AG04449 (cell line): Measurements from ENCODE around the gene CDH13.

ENCODE experiments used
- CTCF ChIA-PET: fragments of 350-600 bp; formaldehyde crosslinking; extraction: SDS; loops from one replicate; lab custom pipeline; 2021; ENCODE audit warnings: antibody characterized with exemption; lab: Yijun Ruan, JAX
- POLR2A ChIA-PET: fragments of 400-600, 350-600 bp; formaldehyde crosslinking; extraction: SDS; loops from one replicate; lab custom pipeline; 2020; ENCODE audit warnings: antibody characterized with exemption, inconsistent platforms; lab: Yijun Ruan, JAX
- DNase-seq: peaks from one replicate; pipeline ENCODE4 v3.0.0-alpha.2; 2010; ENCODE audit warnings: low read depth, low spot score
- H3K4me3 ChIP-seq: 2 replicates; pipeline ENCODE4 v1.5.1; 2011; ENCODE audit warnings: low read depth, mild to moderate bottlenecking, control low read depth, low read length
- CTCF ChIP-seq: IDR thresholded peaks from one replicate; pipeline ENCODE4 v1.5.1; 2011; ENCODE audit warnings: mild to moderate bottlenecking, moderate library complexity, low read length, control low read depth, inconsistent platforms; ENCODE audit not compliant: insufficient read depth; ENCODE audit errors: missing control alignments

The CDH13 gene

GRCh38 chr16:83717308-83717707, 1090.5 kb downstream of the CDH13 start:
- no peak overlapping the region for H3K4me3 ChIP-seq
- ChIA-PET CTCF (no interaction called here), POLR2A (no interaction called here)
- DNase-seq = no peak
- no peak for TF ChIP-seq CTCF

- ChIA-PET CTCF (no interaction called here), POLR2A (no interaction called here)
- DNase-seq = no peak
- TF ChIP-seq CTCF = no peak
- H3K4me3 ChIP-seq = no peak overlapping the region
Measured at GRCh38 chr16:83717814-83718213, 1091.0 kb downstream of the CDH13 start.

- DNase-seq = no peak
- CTCF ChIA-PET = no interaction called here
- no peak for TF ChIP-seq CTCF
- no peak overlapping the region for H3K4me3 ChIP-seq
- POLR2A ChIA-PET = no interaction called here
Measured at GRCh38 chr16:83720213-83720612, 1093.4 kb downstream of the CDH13 start.

- TF ChIP-seq CTCF = no peak
- ChIA-PET CTCF (interaction anchor here (1.7 kb wide), 1 partner anchor 8 kb away, joined by 4 read pairs; no protein-coding TSS in a partner anchor), POLR2A (no interaction called here)
- H3K4me3 ChIP-seq = no peak overlapping the region
- DNase-seq = no peak
Measured at GRCh38 chr16:83720981-83721380, 1094.2 kb downstream of the CDH13 start.

- CTCF ChIA-PET = interaction anchor here (1.2 to 1.7 kb wide), 2 partner anchors 9 to 11 kb away, joined by 3 to 4 read pairs; no protein-coding TSS in a partner anchor
Measured at GRCh38 chr16:83721676-83722075, 1094.9 kb downstream of the CDH13 start.

More at GRCh38 chr16:83721676-83722075, 1094.9 kb downstream of the CDH13 start:
- TF ChIP-seq CTCF = no peak
- no peak overlapping the region for H3K4me3 ChIP-seq
- POLR2A ChIA-PET = no interaction called here
- DNase-seq = no peak
